Measurements from ENCODE around the gene CDKL5.
A peak's percentile ranks its signal among the peaks of the same experiment; 100 is the strongest.

CDKL5 gene

DNA sequence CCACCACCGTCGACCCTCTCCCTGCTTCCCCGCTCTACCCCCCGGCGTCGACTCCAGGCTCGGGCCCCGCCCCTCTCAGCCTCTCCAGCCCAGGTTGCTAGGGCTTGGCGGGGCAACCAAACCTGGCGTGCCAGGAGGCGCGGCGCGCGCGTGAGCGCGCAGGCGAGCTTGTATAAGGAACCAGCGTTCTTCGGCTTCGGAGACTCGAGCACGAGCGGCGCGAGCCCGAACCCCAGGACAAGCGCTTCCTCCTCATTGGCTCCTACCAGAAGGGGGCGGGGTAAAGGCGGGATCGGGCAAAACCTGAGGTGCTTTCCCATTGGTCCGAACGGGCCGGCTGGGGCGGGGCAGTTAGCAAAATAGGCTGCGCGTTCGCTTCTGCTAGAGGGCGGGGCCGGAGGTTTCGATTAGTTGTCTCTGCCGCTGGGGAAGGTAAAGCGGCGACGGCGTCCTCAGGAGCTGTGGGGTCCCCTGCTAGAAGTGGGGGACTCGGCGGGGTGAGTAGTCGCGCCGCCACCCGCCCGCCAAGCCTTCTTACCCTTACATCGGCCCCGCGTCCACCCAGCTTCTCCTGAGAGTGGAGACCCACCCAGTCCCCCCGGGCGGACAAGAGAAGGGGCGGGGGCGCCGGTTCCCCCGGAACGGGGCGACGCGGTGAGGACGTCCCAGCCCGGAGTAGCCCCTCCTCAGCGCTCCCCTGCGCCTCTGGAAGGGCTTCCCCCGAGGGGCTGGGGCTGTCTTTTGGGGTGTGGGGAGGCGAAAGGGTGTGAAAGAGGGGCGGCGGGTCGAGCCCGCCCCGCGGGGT, at the start of gene CDKL5:
Gene CDKL5, plus strand, starts transcription at position 410 of the 805 bp plus-strand sequence. CDS start 81,489 bp downstream, outside the sequence.
- no peaks in the 10 kb centered on the region for H3K36me3 ChIP-seq (ENCODE audit: control insufficient read depth in 1 of 2, insufficient read depth in 2 of 2, low read length in 2 of 2)
- H3K4me1 ChIP-seq (ENCODE audit: control insufficient read depth in 1 of 2, insufficient read depth in 2 of 2, low read length in 2 of 2): peaks cover 0 to 2% of the 10 kb centered on the region in 2 donors
- no peak within 1 kb of the TSS for H3K27ac ChIP-seq (ENCODE audit: low read length)
- H3K27me3 ChIP-seq (ENCODE audit: low read depth, low read length): no peaks in the 10 kb centered on the region
- H3K4me3 ChIP-seq (ENCODE audit: low read depth in 1 of 2, low read length in 2 of 2): peak within 1 kb of the TSS; percentile 70 to 72
- no peaks in the 10 kb centered on the region for H3K9me3 ChIP-seq (ENCODE audit: control insufficient read depth in 1 of 2, low read length in 2 of 2)

DNA sequence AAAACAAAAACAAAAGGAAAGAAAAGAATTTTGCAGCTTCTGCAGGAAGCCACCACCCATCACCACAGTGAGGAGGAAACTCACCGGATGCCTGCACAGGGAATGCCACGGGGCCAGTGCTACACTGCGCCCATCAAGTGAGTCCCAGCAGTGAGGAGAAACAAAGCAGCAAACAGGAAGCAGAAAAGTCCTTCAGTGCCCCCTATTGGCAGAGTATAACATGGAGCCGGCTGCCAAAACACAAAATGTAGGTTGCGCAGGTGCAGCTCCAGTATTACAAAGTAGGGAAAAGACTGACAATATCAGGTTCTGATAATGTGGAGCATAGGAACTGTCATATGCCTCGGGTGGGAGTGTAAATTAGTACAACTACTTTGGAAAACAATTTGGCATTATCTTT, 47.6 kb upstream of the CDKL5 start:
- Histone ChIP-seq H3K27ac (ENCODE audit: low read length) (no peak overlapping the region), H3K4me1 (ENCODE audit: control insufficient read depth in 1 of 2, insufficient read depth in 2 of 2, low read length in 2 of 2) (no peaks in the 10 kb centered on the region), H3K9me3 (ENCODE audit: control insufficient read depth in 1 of 2, low read length in 2 of 2) (no peaks in the 10 kb centered on the region), H3K36me3 (ENCODE audit: control insufficient read depth in 1 of 2, insufficient read depth in 2 of 2, low read length in 2 of 2) (no peaks in the 10 kb centered on the region), H3K27me3 (ENCODE audit: low read depth, low read length) (no peaks in the 10 kb centered on the region), H3K4me3 (ENCODE audit: low read depth in 1 of 2, low read length in 2 of 2) (no peak overlapping the region)

DNA sequence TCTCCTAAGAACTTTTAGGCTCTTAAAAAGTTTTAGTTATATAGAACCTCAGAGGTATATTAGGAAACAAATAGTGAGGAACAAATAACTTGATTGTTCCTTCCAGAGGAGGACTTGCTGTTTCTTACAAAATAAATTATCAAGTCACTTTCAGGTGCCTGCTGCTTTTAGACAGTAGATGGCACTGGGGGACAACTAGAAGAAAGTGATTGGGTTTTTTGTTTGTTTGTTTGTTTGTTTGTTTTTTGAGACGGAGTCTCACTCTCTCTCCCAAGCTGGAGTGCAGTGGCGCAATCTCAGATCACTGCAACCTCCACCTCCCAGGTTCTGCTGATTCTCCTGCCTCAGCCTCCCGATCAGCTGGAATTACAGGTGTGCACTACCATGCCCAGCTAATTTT, 35.4 kb upstream of the CDKL5 start:
- Histone ChIP-seq H3K36me3 (ENCODE audit: control insufficient read depth in 1 of 2, insufficient read depth in 2 of 2, low read length in 2 of 2) (no peaks in the 10 kb centered on the region), H3K27me3 (ENCODE audit: low read depth, low read length) (no peaks in the 10 kb centered on the region), H3K27ac (ENCODE audit: low read length) (no peak overlapping the region), H3K4me3 (ENCODE audit: low read depth in 1 of 2, low read length in 2 of 2) (no peak overlapping the region), H3K9me3 (ENCODE audit: control insufficient read depth in 1 of 2, low read length in 2 of 2) (no peaks in the 10 kb centered on the region), H3K4me1 (ENCODE audit: control insufficient read depth in 1 of 2, insufficient read depth in 2 of 2, low read length in 2 of 2) (no peaks in the 10 kb centered on the region)

DNA sequence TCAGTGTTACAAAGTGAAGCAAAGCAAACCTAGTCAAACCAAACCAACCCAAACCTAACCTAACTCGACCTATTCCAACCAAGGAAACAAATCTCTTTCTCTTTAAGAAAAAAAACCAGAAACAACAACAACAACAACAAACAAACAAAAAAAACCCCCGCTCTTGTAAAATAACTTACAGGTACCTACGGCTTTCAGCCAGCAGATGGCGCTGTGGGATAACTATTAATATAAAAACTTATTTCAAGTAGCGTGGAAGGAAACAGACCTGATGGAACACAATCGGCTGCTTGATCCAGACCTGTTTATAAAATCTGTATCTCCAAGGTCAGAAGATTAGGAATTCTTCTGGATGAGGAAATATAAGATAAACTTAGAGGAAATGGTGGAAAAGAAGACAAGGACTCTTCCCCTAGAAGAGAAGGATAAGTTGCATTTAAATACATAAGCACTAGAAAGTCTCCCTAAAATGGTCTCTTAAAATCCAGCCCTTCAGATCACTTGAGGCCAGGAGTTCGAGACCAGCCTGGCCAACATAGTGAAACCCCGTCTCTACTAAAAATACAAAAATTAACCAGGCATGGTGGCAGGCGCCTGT, 34.4 kb upstream of the CDKL5 start:
- Histone ChIP-seq H3K9me3 (ENCODE audit: control insufficient read depth in 1 of 2, low read length in 2 of 2) (no peaks in the 10 kb centered on the region), H3K27ac (ENCODE audit: low read length) (no peak overlapping the region), H3K36me3 (ENCODE audit: control insufficient read depth in 1 of 2, insufficient read depth in 2 of 2, low read length in 2 of 2) (no peaks in the 10 kb centered on the region), H3K4me1 (ENCODE audit: control insufficient read depth in 1 of 2, insufficient read depth in 2 of 2, low read length in 2 of 2) (no peaks in the 10 kb centered on the region), H3K27me3 (ENCODE audit: low read depth, low read length) (no peaks in the 10 kb centered on the region), H3K4me3 (ENCODE audit: low read depth in 1 of 2, low read length in 2 of 2) (no peak overlapping the region)

DNA sequence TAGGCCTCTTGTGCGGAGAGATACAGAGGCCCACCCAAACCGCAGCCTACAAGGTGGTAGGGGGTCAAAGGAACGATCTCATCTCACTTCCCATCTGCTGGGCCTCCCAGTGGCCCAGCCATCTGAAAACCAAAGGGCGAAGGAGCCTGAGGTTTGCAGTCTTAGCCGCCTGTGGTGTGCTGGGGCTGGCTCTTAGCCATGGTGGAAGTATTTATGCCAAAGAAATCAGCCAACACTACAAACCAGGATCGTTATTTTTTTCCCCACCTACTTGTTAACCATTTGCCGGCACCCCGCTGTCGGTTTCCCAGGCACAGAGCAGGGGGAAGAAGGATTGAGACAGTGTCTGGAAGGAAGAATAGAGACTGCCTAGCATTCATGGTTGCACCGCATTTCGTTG, 30.9 kb upstream of the CDKL5 start:
- Histone ChIP-seq H3K27ac (ENCODE audit: low read length) (no peak overlapping the region), H3K36me3 (ENCODE audit: control insufficient read depth in 1 of 2, insufficient read depth in 2 of 2, low read length in 2 of 2) (no peaks in the 10 kb centered on the region), H3K27me3 (ENCODE audit: low read depth, low read length) (no peaks in the 10 kb centered on the region), H3K4me3 (ENCODE audit: low read depth in 1 of 2, low read length in 2 of 2) (no peak overlapping the region), H3K4me1 (ENCODE audit: control insufficient read depth in 1 of 2, insufficient read depth in 2 of 2, low read length in 2 of 2) (no peaks in the 10 kb centered on the region), H3K9me3 (ENCODE audit: control insufficient read depth in 1 of 2, low read length in 2 of 2) (no peaks in the 10 kb centered on the region)

DNA sequence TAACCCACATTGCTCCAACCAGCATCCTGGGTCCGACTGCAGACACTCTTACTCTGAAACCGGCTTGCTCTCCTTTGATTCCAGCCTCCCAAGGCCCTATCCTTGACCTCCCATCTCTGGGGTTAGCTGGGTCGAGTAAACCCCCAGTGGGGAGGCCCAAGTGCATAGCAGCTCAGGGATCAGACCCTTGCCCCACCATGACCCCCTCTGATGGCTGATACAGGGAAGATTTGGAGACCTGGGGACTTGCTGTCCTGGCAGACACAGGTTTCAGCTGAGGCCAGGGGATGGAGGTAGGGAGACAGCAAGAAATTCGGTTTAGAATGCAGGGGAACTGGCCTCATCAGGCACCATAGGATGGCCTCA, 23.6 kb upstream of the CDKL5 start:
- H3K27ac ChIP-seq (ENCODE audit: low read length): no peak overlapping the region
- no peaks in the 10 kb centered on the region for H3K4me1 ChIP-seq (ENCODE audit: control insufficient read depth in 1 of 2, insufficient read depth in 2 of 2, low read length in 2 of 2)
- H3K27me3 ChIP-seq (ENCODE audit: low read depth, low read length): no peaks in the 10 kb centered on the region
- H3K4me3 ChIP-seq (ENCODE audit: low read depth in 1 of 2, low read length in 2 of 2): no peak overlapping the region
- no peaks in the 10 kb centered on the region for H3K9me3 ChIP-seq (ENCODE audit: control insufficient read depth in 1 of 2, low read length in 2 of 2)
- no peaks in the 10 kb centered on the region for H3K36me3 ChIP-seq (ENCODE audit: control insufficient read depth in 1 of 2, insufficient read depth in 2 of 2, low read length in 2 of 2)

DNA sequence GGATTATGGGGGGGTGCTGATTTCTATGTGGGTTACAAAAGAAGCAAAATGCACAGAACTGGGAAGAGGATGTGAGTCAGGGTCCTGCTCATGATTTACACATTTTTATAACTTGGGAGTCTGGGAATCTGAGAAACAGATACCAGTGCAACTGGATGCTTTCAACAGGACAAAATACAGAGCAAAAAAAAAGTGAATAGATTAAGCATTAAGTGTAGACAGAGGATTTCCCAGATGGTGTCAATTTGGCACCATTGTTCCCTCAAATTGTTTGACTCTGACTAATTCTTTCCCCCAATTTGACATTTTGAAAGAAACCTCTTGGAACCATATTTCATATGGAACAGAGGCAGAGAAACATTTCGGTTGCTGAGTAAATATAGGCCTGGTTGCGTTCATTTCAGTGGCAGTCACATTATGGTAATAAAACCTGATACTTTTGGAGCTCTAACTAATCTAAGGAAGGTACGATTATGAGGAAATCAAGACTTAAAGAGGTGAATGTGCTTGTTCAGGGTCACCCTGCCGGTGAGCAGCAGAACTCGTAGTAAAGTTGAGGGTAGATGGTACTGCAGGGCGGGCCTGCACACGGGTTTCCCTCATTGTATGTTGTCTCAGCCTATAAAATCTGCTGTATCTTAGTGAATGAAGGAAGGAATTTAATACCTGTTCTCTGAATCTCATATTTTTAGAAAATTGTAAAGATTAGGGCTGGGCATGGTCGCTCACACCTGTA, 18.7 kb upstream of the CDKL5 start:
- H3K27ac ChIP-seq (ENCODE audit: low read length): no peak overlapping the region
- no peaks in the 10 kb centered on the region for H3K36me3 ChIP-seq (ENCODE audit: control insufficient read depth in 1 of 2, insufficient read depth in 2 of 2, low read length in 2 of 2)
- H3K27me3 ChIP-seq (ENCODE audit: low read depth, low read length): no peaks in the 10 kb centered on the region
- H3K9me3 ChIP-seq (ENCODE audit: control insufficient read depth in 1 of 2, low read length in 2 of 2): no peaks in the 10 kb centered on the region
- H3K4me1 ChIP-seq (ENCODE audit: control insufficient read depth in 1 of 2, insufficient read depth in 2 of 2, low read length in 2 of 2): no peaks in the 10 kb centered on the region
- H3K4me3 ChIP-seq (ENCODE audit: low read depth in 1 of 2, low read length in 2 of 2): no peak overlapping the region

DNA sequence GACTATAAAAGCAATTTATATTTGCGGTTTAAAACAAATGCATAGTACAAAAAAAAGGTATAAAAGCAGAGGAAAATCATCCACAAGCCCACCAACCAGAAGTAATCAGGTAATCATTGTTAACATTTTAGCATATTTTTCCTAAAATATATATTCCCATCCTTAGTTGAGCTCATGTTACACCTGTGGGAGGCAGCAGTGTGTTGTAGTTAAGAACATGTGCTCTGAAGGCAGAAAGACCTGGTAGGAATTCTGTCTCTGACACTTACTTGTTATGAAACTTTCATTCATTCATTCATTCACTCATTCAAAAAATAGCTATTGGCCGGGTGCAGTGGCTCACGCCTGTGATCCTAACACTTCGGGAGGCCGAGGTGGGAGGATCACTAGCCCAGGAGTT, 15.4 kb upstream of the CDKL5 start:
- no peaks in the 10 kb centered on the region for H3K9me3 ChIP-seq (ENCODE audit: control insufficient read depth in 1 of 2, low read length in 2 of 2)
- H3K27ac ChIP-seq (ENCODE audit: low read length): no peak overlapping the region
- no peak overlapping the region for H3K4me3 ChIP-seq (ENCODE audit: low read depth in 1 of 2, low read length in 2 of 2)
- no peaks in the 10 kb centered on the region for H3K27me3 ChIP-seq (ENCODE audit: low read depth, low read length)
- H3K36me3 ChIP-seq (ENCODE audit: control insufficient read depth in 1 of 2, insufficient read depth in 2 of 2, low read length in 2 of 2): no peaks in the 10 kb centered on the region
- H3K4me1 ChIP-seq (ENCODE audit: control insufficient read depth in 1 of 2, insufficient read depth in 2 of 2, low read length in 2 of 2): no peaks in the 10 kb centered on the region

DNA sequence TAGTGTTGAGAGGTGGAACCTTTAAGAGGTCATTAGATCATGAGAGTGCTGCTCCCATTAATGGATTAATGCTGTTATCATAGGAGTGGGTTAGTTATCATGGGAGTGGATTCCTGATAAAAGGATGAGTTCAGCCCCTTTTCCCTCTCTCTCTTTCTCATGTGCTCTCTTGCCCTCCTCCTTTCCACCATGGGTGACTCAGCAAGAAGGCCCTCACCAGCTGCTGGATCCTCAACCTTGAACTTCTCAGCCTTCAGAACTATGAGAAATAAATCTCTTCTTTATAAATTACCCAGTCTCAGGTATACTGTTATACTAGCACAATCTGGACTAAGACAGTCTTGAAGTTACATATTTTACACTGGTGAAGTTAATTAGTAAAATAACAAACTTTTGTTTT, 10.0 kb upstream of the CDKL5 start:
- H3K9me3 ChIP-seq (ENCODE audit: control insufficient read depth in 1 of 2, low read length in 2 of 2): no peaks in the 10 kb centered on the region
- H3K36me3 ChIP-seq (ENCODE audit: control insufficient read depth in 1 of 2, insufficient read depth in 2 of 2, low read length in 2 of 2): no peaks in the 10 kb centered on the region
- no peaks in the 10 kb centered on the region for H3K27me3 ChIP-seq (ENCODE audit: low read depth, low read length)
- H3K27ac ChIP-seq (ENCODE audit: low read length): no peak overlapping the region
- H3K4me1 ChIP-seq (ENCODE audit: control insufficient read depth in 1 of 2, insufficient read depth in 2 of 2, low read length in 2 of 2): no peaks in the 10 kb centered on the region
- no peak overlapping the region for H3K4me3 ChIP-seq (ENCODE audit: low read depth in 1 of 2, low read length in 2 of 2)

DNA sequence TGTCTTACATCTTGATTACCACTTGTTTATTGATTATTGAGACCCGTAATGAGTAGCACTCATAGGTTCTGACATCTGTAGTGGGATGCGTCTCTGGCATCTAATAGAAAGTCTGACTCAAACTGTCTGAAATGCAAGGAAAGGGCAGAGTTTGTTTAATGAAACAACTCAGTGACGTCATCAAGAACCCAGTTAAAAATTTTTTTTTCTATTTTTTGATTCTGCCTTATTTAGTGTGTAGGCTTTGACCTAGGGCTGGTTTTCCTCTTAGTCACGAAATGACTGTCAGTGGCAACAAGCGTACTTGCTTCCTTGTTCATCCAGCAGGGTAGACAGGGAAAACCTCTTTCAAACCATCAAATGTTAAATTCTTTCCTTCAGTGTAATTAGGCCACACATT, 3.1 kb upstream of the CDKL5 start:
- Histone ChIP-seq H3K4me1 (ENCODE audit: control insufficient read depth in 1 of 2, insufficient read depth in 2 of 2, low read length in 2 of 2) (peaks cover 0 to 2% of the 10 kb centered on the region in 2 donors), H3K27me3 (ENCODE audit: low read depth, low read length) (no peaks in the 10 kb centered on the region), H3K9me3 (ENCODE audit: control insufficient read depth in 1 of 2, low read length in 2 of 2) (no peaks in the 10 kb centered on the region), H3K36me3 (ENCODE audit: control insufficient read depth in 1 of 2, insufficient read depth in 2 of 2, low read length in 2 of 2) (no peaks in the 10 kb centered on the region), H3K4me3 (ENCODE audit: low read depth in 1 of 2, low read length in 2 of 2) (no peak overlapping the region), H3K27ac (ENCODE audit: low read length) (no peak overlapping the region)

DNA sequence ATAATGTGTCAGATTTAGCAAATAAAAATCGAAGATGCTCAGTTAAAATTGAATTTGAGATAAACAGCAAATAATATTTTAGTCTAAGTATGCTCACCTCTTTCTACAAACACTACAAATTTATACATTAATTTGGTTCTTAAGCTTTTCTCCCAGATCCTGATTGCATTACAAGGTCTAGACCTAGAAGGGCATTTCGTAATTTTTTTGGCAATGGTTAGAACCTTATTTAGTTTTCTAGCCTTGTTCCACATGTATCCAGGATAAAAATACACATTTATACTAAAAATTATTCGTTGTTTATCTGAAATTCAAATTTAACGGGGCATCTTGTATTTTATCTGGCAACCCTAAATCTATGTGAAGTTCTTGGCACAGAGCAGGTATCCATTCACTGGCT, 2.5 kb upstream of the CDKL5 start:
- H3K36me3 ChIP-seq (ENCODE audit: control insufficient read depth in 1 of 2, insufficient read depth in 2 of 2, low read length in 2 of 2): no peaks in the 10 kb centered on the region
- no peaks in the 10 kb centered on the region for H3K27me3 ChIP-seq (ENCODE audit: low read depth, low read length)
- H3K27ac ChIP-seq (ENCODE audit: low read length): no peak overlapping the region
- no peak overlapping the region for H3K4me3 ChIP-seq (ENCODE audit: low read depth in 1 of 2, low read length in 2 of 2)
- peaks cover 0 to 2% of the 10 kb centered on the region in 2 donors for H3K4me1 ChIP-seq (ENCODE audit: control insufficient read depth in 1 of 2, insufficient read depth in 2 of 2, low read length in 2 of 2)
- H3K9me3 ChIP-seq (ENCODE audit: control insufficient read depth in 1 of 2, low read length in 2 of 2): no peaks in the 10 kb centered on the region

Data from muscle layer of duodenum (tissue), 2 donors.